Measurements from ENCODE around the gene RLN1.
"Not testable (repeated sequence)": the region's sequence is repeated elsewhere in the genome, so short reads cannot be mapped to it uniquely, and the experiment has no call there.

The RLN1 gene

GRCh38 chr9:5357431-5358105, 17.9 kb upstream of the RLN1 start:
- Histone ChIP-seq H3K27me3 (ENCODE audit: low read depth, low read length) (no peaks in the 10 kb centered on the region), H3K4me1 (ENCODE audit: control insufficient read depth in 1 of 2, insufficient read depth in 2 of 2, low read length in 2 of 2) (no peaks in the 10 kb centered on the region), H3K27ac (ENCODE audit: low read length) (no peak overlapping the region), H3K4me3 (ENCODE audit: low read depth in 1 of 2, low read length in 2 of 2) (no peak overlapping the region), H3K36me3 (ENCODE audit: control insufficient read depth in 1 of 2, insufficient read depth in 2 of 2, low read length in 2 of 2) (peaks cover 4 to 6% of the 10 kb centered on the region in 2 donors), H3K9me3 (ENCODE audit: control insufficient read depth in 1 of 2, low read length in 2 of 2) (no peaks in the 10 kb centered on the region)

- Histone ChIP-seq H3K36me3 (ENCODE audit: control insufficient read depth in 1 of 2, insufficient read depth in 2 of 2, low read length in 2 of 2) (peaks cover 4 to 6% of the 10 kb centered on the region in 2 donors), H3K4me3 (ENCODE audit: low read depth in 1 of 2, low read length in 2 of 2) (no peak overlapping the region), H3K27ac (ENCODE audit: low read length) (no peak overlapping the region), H3K27me3 (ENCODE audit: low read depth, low read length) (no peaks in the 10 kb centered on the region), H3K9me3 (ENCODE audit: control insufficient read depth in 1 of 2, low read length in 2 of 2) (no peaks in the 10 kb centered on the region), H3K4me1 (ENCODE audit: control insufficient read depth in 1 of 2, insufficient read depth in 2 of 2, low read length in 2 of 2) (no peaks in the 10 kb centered on the region)
These were observed 16.1 kb upstream of the RLN1 start for GRCh38 chr9:5355817-5356216.

GRCh38 chr9:5355226-5355625, 15.6 kb upstream of the RLN1 start:
- Histone ChIP-seq H3K27me3 (ENCODE audit: low read depth, low read length) (no peaks in the 10 kb centered on the region), H3K4me1 (ENCODE audit: control insufficient read depth in 1 of 2, insufficient read depth in 2 of 2, low read length in 2 of 2) (no peaks in the 10 kb centered on the region), H3K27ac (ENCODE audit: low read length) (no peak overlapping the region), H3K36me3 (ENCODE audit: control insufficient read depth in 1 of 2, insufficient read depth in 2 of 2, low read length in 2 of 2) (peaks cover 4 to 6% of the 10 kb centered on the region in 2 donors), H3K9me3 (ENCODE audit: control insufficient read depth in 1 of 2, low read length in 2 of 2) (peaks cover 0 to 5% of the 10 kb centered on the region in 2 donors), H3K4me3 (ENCODE audit: low read depth in 1 of 2, low read length in 2 of 2) (no peak overlapping the region)

GRCh38 chr9:5354184-5354583, 14.5 kb upstream of the RLN1 start:
- H3K27me3 ChIP-seq (ENCODE audit: low read depth, low read length) = no peaks in the 10 kb centered on the region
- peaks cover 4 to 6% of the 10 kb centered on the region in 2 donors for H3K36me3 ChIP-seq (ENCODE audit: control insufficient read depth in 1 of 2, insufficient read depth in 2 of 2, low read length in 2 of 2)
- H3K9me3 ChIP-seq (ENCODE audit: control insufficient read depth in 1 of 2, low read length in 2 of 2) = peaks cover 0 to 8% of the 10 kb centered on the region in 2 donors
- no peak overlapping the region for H3K27ac ChIP-seq (ENCODE audit: low read length)
- no peak overlapping the region for H3K4me3 ChIP-seq (ENCODE audit: low read depth in 1 of 2, low read length in 2 of 2)
- H3K4me1 ChIP-seq (ENCODE audit: control insufficient read depth in 1 of 2, insufficient read depth in 2 of 2, low read length in 2 of 2) = no peaks in the 10 kb centered on the region

- no peaks in the 10 kb centered on the region for H3K4me1 ChIP-seq (ENCODE audit: control insufficient read depth in 1 of 2, insufficient read depth in 2 of 2, low read length in 2 of 2)
- H3K27me3 ChIP-seq (ENCODE audit: low read depth, low read length) = no peaks in the 10 kb centered on the region
- peaks cover 4 to 6% of the 10 kb centered on the region in 2 donors for H3K36me3 ChIP-seq (ENCODE audit: control insufficient read depth in 1 of 2, insufficient read depth in 2 of 2, low read length in 2 of 2)
- H3K9me3 ChIP-seq (ENCODE audit: control insufficient read depth in 1 of 2, low read length in 2 of 2) = peaks cover 0 to 8% of the 10 kb centered on the region in 2 donors
- no peak overlapping the region for H3K4me3 ChIP-seq (ENCODE audit: low read depth in 1 of 2, low read length in 2 of 2)
- H3K27ac ChIP-seq (ENCODE audit: low read length) = no peak overlapping the region
These were observed 13.1 kb upstream of the RLN1 start for GRCh38 chr9:5352637-5353248.

GRCh38 chr9:5336688-5337087, 3.0 kb downstream of the RLN1 start:
- Histone ChIP-seq H3K27ac (ENCODE audit: low read length) (no peak overlapping the region), H3K36me3 (ENCODE audit: control insufficient read depth in 1 of 2, insufficient read depth in 2 of 2, low read length in 2 of 2) (no peaks in the 10 kb centered on the region), H3K27me3 (ENCODE audit: low read depth, low read length) (no peaks in the 10 kb centered on the region), H3K9me3 (ENCODE audit: control insufficient read depth in 1 of 2, low read length in 2 of 2) (no peaks in the 10 kb centered on the region), H3K4me3 (ENCODE audit: low read depth in 1 of 2, low read length in 2 of 2) (no peak overlapping the region), H3K4me1 (ENCODE audit: control insufficient read depth in 1 of 2, insufficient read depth in 2 of 2, low read length in 2 of 2) (no peaks in the 10 kb centered on the region)

- not testable (repeated sequence) for H3K4me1 ChIP-seq (ENCODE audit: control insufficient read depth in 1 of 2, insufficient read depth in 2 of 2, low read length in 2 of 2); H3K9me3 ChIP-seq (ENCODE audit: control insufficient read depth in 1 of 2, low read length in 2 of 2); H3K27me3 ChIP-seq (ENCODE audit: low read depth, low read length); H3K4me3 ChIP-seq (ENCODE audit: low read depth in 1 of 2, low read length in 2 of 2); H3K27ac ChIP-seq (ENCODE audit: low read length); H3K36me3 ChIP-seq (ENCODE audit: control insufficient read depth in 1 of 2, insufficient read depth in 2 of 2, low read length in 2 of 2)
These were observed 8.4 kb downstream of the RLN1 start for GRCh38 chr9:5331276-5331675.

GRCh38 chr9:5326893-5327548, 12.7 kb downstream of the RLN1 start:
- Histone ChIP-seq H3K4me1 (ENCODE audit: control insufficient read depth in 1 of 2, insufficient read depth in 2 of 2, low read length in 2 of 2) (no peaks in the 10 kb centered on the region), H3K36me3 (ENCODE audit: control insufficient read depth in 1 of 2, insufficient read depth in 2 of 2, low read length in 2 of 2) (no peaks in the 10 kb centered on the region), H3K4me3 (ENCODE audit: low read depth in 1 of 2, low read length in 2 of 2) (no peak overlapping the region), H3K27ac (ENCODE audit: low read length) (no peak overlapping the region), H3K27me3 (ENCODE audit: low read depth, low read length) (no peaks in the 10 kb centered on the region), H3K9me3 (ENCODE audit: control insufficient read depth in 1 of 2, low read length in 2 of 2) (no peaks in the 10 kb centered on the region)

- H3K9me3 ChIP-seq (ENCODE audit: control insufficient read depth in 1 of 2, low read length in 2 of 2) = no peaks in the 10 kb centered on the region
- no peak overlapping the region for H3K27ac ChIP-seq (ENCODE audit: low read length)
- no peaks in the 10 kb centered on the region for H3K4me1 ChIP-seq (ENCODE audit: control insufficient read depth in 1 of 2, insufficient read depth in 2 of 2, low read length in 2 of 2)
- no peaks in the 10 kb centered on the region for H3K36me3 ChIP-seq (ENCODE audit: control insufficient read depth in 1 of 2, insufficient read depth in 2 of 2, low read length in 2 of 2)
- no peaks in the 10 kb centered on the region for H3K27me3 ChIP-seq (ENCODE audit: low read depth, low read length)
- no peak overlapping the region for H3K4me3 ChIP-seq (ENCODE audit: low read depth in 1 of 2, low read length in 2 of 2)
These were observed 13.5 kb downstream of the RLN1 start for GRCh38 chr9:5326187-5326586.

- not testable (repeated sequence) for H3K4me1 ChIP-seq (ENCODE audit: control insufficient read depth in 1 of 2, insufficient read depth in 2 of 2, low read length in 2 of 2); H3K27ac ChIP-seq (ENCODE audit: low read length); H3K4me3 ChIP-seq (ENCODE audit: low read depth in 1 of 2, low read length in 2 of 2); H3K9me3 ChIP-seq (ENCODE audit: control insufficient read depth in 1 of 2, low read length in 2 of 2); H3K27me3 ChIP-seq (ENCODE audit: low read depth, low read length); H3K36me3 ChIP-seq (ENCODE audit: control insufficient read depth in 1 of 2, insufficient read depth in 2 of 2, low read length in 2 of 2)
These were observed 18.1 kb downstream of the RLN1 start for GRCh38 chr9:5321601-5322000.

- H3K36me3 ChIP-seq (ENCODE audit: control insufficient read depth in 1 of 2, insufficient read depth in 2 of 2, low read length in 2 of 2) = no peaks in the 10 kb centered on the region
- H3K9me3 ChIP-seq (ENCODE audit: control insufficient read depth in 1 of 2, low read length in 2 of 2) = no peaks in the 10 kb centered on the region
- no peaks in the 10 kb centered on the region for H3K4me1 ChIP-seq (ENCODE audit: control insufficient read depth in 1 of 2, insufficient read depth in 2 of 2, low read length in 2 of 2)
- H3K4me3 ChIP-seq (ENCODE audit: low read depth in 1 of 2, low read length in 2 of 2) = no peak overlapping the region
- no peaks in the 10 kb centered on the region for H3K27me3 ChIP-seq (ENCODE audit: low read depth, low read length)
- H3K27ac ChIP-seq (ENCODE audit: low read length) = no peak overlapping the region
These were observed 18.6 kb downstream of the RLN1 start for GRCh38 chr9:5321058-5321457.

All from muscle layer of duodenum (tissue), 2 donors.